Upper lobe of left lung (tissue), 6 donors: ENCODE data around the gene PTPRG. TPM values are rescaled to one million over a fixed set of nuclear protein-coding genes. Genes with fewer than 3 reads are reported as not detected.
"Not testable (repeated sequence)": the region's sequence is repeated elsewhere in the genome, so short reads cannot be mapped to it uniquely, and the experiment has no call there.

Source experiments
- ATAC-seq, 2 donors: fragments of 200-7000 bp; cut with Tn5 transposase; one replicate each; pipeline ENCODE4 v1.9.1; 2022; ENCODE audit warnings: mild to moderate bottlenecking in 2 of 2, moderate library complexity in 2 of 2; ENCODE audit not compliant: low FRiP score in 2 of 2
- DNase-seq, 2 donors: peaks; one replicate each; pipeline ENCODE4 v3.0.0-alpha.2; 2019 to 2020
- H3K27ac ChIP-seq, 4 donors: fragments of 200-600 bp; sonication (generic); one replicate each; pipeline ENCODE4 v1.5.1; 2016 to 2019
- H3K27me3 ChIP-seq, 4 donors: fragments of 200-600 bp; sonication (generic); one replicate each; pipeline ENCODE4 v1.5.1; 2017 to 2019
- H3K36me3 ChIP-seq, 4 donors: fragments of 200-600 bp; sonication (generic); one replicate each; pipeline ENCODE4 v1.5.1; 2016 to 2019
- H3K4me1 ChIP-seq, 4 donors: fragments of 200-600 bp; sonication (generic); one replicate each; pipeline ENCODE4 v1.5.1; 2018 to 2019
- H3K4me3 ChIP-seq, 4 donors: fragments of 200-600 bp; sonication (generic); one replicate each; pipeline ENCODE4 v1.5.1; 2017 to 2019; ENCODE audit warnings: mild to moderate bottlenecking in 2 of 4, moderate library complexity in 1 of 4
- H3K9me3 ChIP-seq, 4 donors: fragments of 200-600 bp; sonication (generic); one replicate each; pipeline ENCODE4 v1.5.1; 2018 to 2019
- CTCF ChIP-seq, 6 experiments: fragments of 450-650 bp in 4 of 6; fragments of 200-600 bp in 2 of 6; sonication (generic) in 2 of 6; IDR thresholded peaks; one replicate each; pipeline ENCODE4 v1.5.1; 2016 to 2019; ENCODE audit warnings: antibody characterized with exemption in 6 of 6
- EP300 ChIP-seq, 4 donors: sonication (generic); formaldehyde crosslinking; IDR thresholded peaks; one replicate each; pipeline ENCODE4 v1.5.1; 2017; ENCODE audit warnings: antibody characterized with exemption in 4 of 4, control low read depth in 2 of 4
- POLR2A ChIP-seq, 4 donors: fragments of 450-650 bp; IDR thresholded peaks; one replicate each; pipeline ENCODE4 v1.5.1; 2016 to 2017; ENCODE audit warnings: antibody characterized with exemption in 4 of 4, mild to moderate bottlenecking in 2 of 4
- POLR2AphosphoS5 ChIP-seq, 2 donors: sonication (generic); formaldehyde crosslinking; IDR thresholded peaks; one replicate each; pipeline ENCODE4 v1.5.1; 2017; ENCODE audit warnings: antibody characterized with exemption in 2 of 2
- WGBS, 2 donors: methylation state at CpG; one replicate each; pipeline ENCODE4 v1.1.5; 2017 to 2018; 5-methylcytosine and 5-hydroxymethylcytosine counted together
- total RNA-seq, 6 donors: library from RNA; depleted of rRNA in 4 of 6; stranded (reverse); fragments of >200 nt in 4 of 6; gene quantifications; one replicate each; pipeline versions ENCODE4 v1.1.0 to v1.2.1, GENCODE V29; 2016 to 2021
- donor health status: DM: no; HTN: no; CAD: no; lungs with moderate emphysema.
- donor health status: DM: no; HTN: yes; CAD: no; lungs with severe emphysema.

The PTPRG gene
- total RNA-seq, 6 donors from 2014 or later = 58.7 to 101 (median 68.8) TPM

GRCh38 chr3:61691466-61691865 is 130.1 kb downstream of the PTPRG start:
- Histone ChIP-seq H3K27ac (no peak overlapping the region), H3K4me1 (peaks cover 0 to 13% (median 3%) of the 10 kb centered on the region in 4 donors), H3K4me3 (no peak overlapping the region), H3K27me3 (no peaks in the 10 kb centered on the region), H3K9me3 (no peaks in the 10 kb centered on the region), H3K36me3 (no peaks in the 10 kb centered on the region)
- TF ChIP-seq CTCF (IDR thresholded peaks at IDR 0.05) = no peak
- no peak for TF ChIP-seq EP300 (IDR thresholded peaks at IDR 0.05)
- no peak for TF ChIP-seq POLR2AphosphoS5 (IDR thresholded peaks at IDR 0.05)
- TF ChIP-seq POLR2A (IDR thresholded peaks at IDR 0.05) = no peak
- ATAC-seq (no peak), DNase-seq (no peak)
- whole genome bisulfite sequencing, 2 donors = 61 to 62% methylated on average over 2 of the region's 2 CpGs

GRCh38 chr3:61697301-61697700 is 135.9 kb downstream of the PTPRG start:
- DNase-seq = no peak
- TF ChIP-seq CTCF (IDR thresholded peaks at IDR 0.05) (no peak), POLR2A (IDR thresholded peaks at IDR 0.05) (no peak), EP300 (IDR thresholded peaks at IDR 0.05) (no peak), POLR2AphosphoS5 (IDR thresholded peaks at IDR 0.05) (no peak)
- 74 to 91% methylated on average over 2 of the region's 2 CpGs for WGBS, 2 donors
- no peak overlapping the region for H3K27ac ChIP-seq
- ATAC-seq = no peak
- H3K9me3 ChIP-seq = no peaks in the 10 kb centered on the region
- peaks cover 5 to 11% (median 7%) of the 10 kb centered on the region in 4 donors for H3K4me1 ChIP-seq
- H3K36me3 ChIP-seq = no peaks in the 10 kb centered on the region
- no peak overlapping the region for H3K4me3 ChIP-seq
- no peaks in the 10 kb centered on the region for H3K27me3 ChIP-seq

- not testable (repeated sequence) for ATAC-seq, H3K4me3 ChIP-seq, DNase-seq, H3K27me3 ChIP-seq, H3K27ac ChIP-seq, H3K36me3 ChIP-seq, H3K9me3 ChIP-seq
- peaks cover 5 to 13% (median 8%) of the 10 kb centered on the region in 4 donors for H3K4me1 ChIP-seq
- WGBS, 2 donors = 96 to 97% methylated on average over 3 of the region's 3 CpGs
Measured at GRCh38 chr3:61698278-61699072, 137.1 kb downstream of the PTPRG start.

- no peak for ATAC-seq
Measured at GRCh38 chr3:61699622-61700021, 138.3 kb downstream of the PTPRG start.

GRCh38 chr3:61701011-61701410 is 139.6 kb downstream of the PTPRG start:
- Histone ChIP-seq H3K4me3 (no peak overlapping the region), H3K27me3 (no peaks in the 10 kb centered on the region), H3K9me3 (no peaks in the 10 kb centered on the region), H3K27ac (no peak overlapping the region), H3K4me1 (peaks cover 5 to 18% (median 17%) of the 10 kb centered on the region in 4 donors), H3K36me3 (no peaks in the 10 kb centered on the region)
- no peak for TF ChIP-seq POLR2AphosphoS5 (IDR thresholded peaks at IDR 0.05)
- no peak for TF ChIP-seq EP300 (IDR thresholded peaks at IDR 0.05)
- no peak for TF ChIP-seq CTCF (IDR thresholded peaks at IDR 0.05)
- TF ChIP-seq POLR2A (IDR thresholded peaks at IDR 0.05) = no peak
- no peak for ATAC-seq
- WGBS, 2 donors = 42 to 75% methylated on average over 1 of the region's 1 CpG
- DNase-seq = no peak

More at GRCh38 chr3:61699622-61700021, 138.3 kb downstream of the PTPRG start:
- DNase-seq = no peak
- Histone ChIP-seq H3K9me3 (no peaks in the 10 kb centered on the region), H3K27ac (no peak overlapping the region), H3K4me3 (no peak overlapping the region), H3K4me1 (peaks cover 5 to 14% (median 11%) of the 10 kb centered on the region in 4 donors), H3K27me3 (no peaks in the 10 kb centered on the region), H3K36me3 (no peaks in the 10 kb centered on the region)
- TF ChIP-seq EP300 (IDR thresholded peaks at IDR 0.05) (no peak), CTCF (IDR thresholded peaks at IDR 0.05) (no peak), POLR2AphosphoS5 (IDR thresholded peaks at IDR 0.05) (no peak), POLR2A (IDR thresholded peaks at IDR 0.05) (no peak)
